Ovary (tissue), 9 donors: ENCODE measurements around the gene JAG2. TPM values are rescaled to one million over a fixed set of nuclear protein-coding genes. Genes with fewer than 3 reads are reported as not detected.

Source experiments
- DNase-seq, 5 donors: peaks; one replicate each; pipeline ENCODE4 v3.0.0-alpha.2; 2019 to 2020
- H3K27ac ChIP-seq, 2 donors: fragments of 200-600 bp; one replicate each; pipeline versions ENCODE4 v1.5.1 to v1.8.0; 2019 to 2022
- H3K27me3 ChIP-seq: fragments of 200-600 bp; one replicate; pipeline ENCODE4 v1.8.0; 2022
- H3K36me3 ChIP-seq: fragments of 200-600 bp; sonication (generic); one replicate; pipeline ENCODE4 v1.5.1; 2019
- H3K4me1 ChIP-seq: one replicate; pipeline ENCODE4 v1.8.1; 2013; ENCODE audit warnings: mild to moderate bottlenecking, moderate library complexity; ENCODE audit not compliant: insufficient read depth
- H3K4me3 ChIP-seq: fragments of 200-600 bp; sonication (generic); one replicate; pipeline ENCODE4 v1.5.1; 2017
- H3K9me3 ChIP-seq, 2 donors: fragments of 200-600 bp in 1 of 2; sonication (generic) in 1 of 2; one replicate each; pipeline versions ENCODE4 v1.5.1 to v1.8.1; 2013 to 2019; ENCODE audit warnings: mild to moderate bottlenecking in 1 of 2, moderate library complexity in 1 of 2
- EP300 ChIP-seq: sonication (generic); formaldehyde crosslinking; IDR thresholded peaks from one replicate; pipeline ENCODE4 v1.6.1; 2017; ENCODE audit warnings: antibody characterized with exemption
- POLR2A ChIP-seq: fragments of 450-650 bp; IDR thresholded peaks from one replicate; pipeline ENCODE4 v1.6.1; 2017; ENCODE audit warnings: antibody characterized with exemption, mild to moderate bottlenecking, moderate library complexity
- WGBS, 3 donors: extraction: QIAGEN DNeasy Blood & Tissue Kit in 1 of 3; methylation state at CpG; one replicate each; pipeline versions ENCODE4 v1.1.5 to v1.1.7; 2013 to 2017; 5-methylcytosine and 5-hydroxymethylcytosine counted together
- intact Hi-C, 4 donors: fragments of 100-400 bp; cut with DNase I; formaldehyde crosslinking; loops; one replicate each; pipeline versions ENCODE4 v1.11.0 to v1.15.1; 2022 to 2023
- polyA plus RNA-seq, 2 donors: library from polyadenylated mRNA; stranded (reverse); fragments of 200-250 nt in 1 of 2; fragments of 350-450 nt in 1 of 2; fragmentation: Illumina TruSeq in 1 of 2; extraction: RNeasy Lipid Tissue Mini Kit (QIAGEN cat#74804) in 1 of 2; gene quantifications; one replicate each; pipeline ENCODE4 v1.2.3, GENCODE V29; 2013 to 2014
- total RNA-seq, 7 donors: library from RNA; depleted of rRNA in 2 of 7; stranded (reverse); fragments of >200 nt in 2 of 7; fragmentation: NEBNext Ultra II Directional in 3 of 7; extraction: Animal tissue kit (Norgen Biotek cat#: 25700) in 3 of 7; gene quantifications; one replicate each; pipeline versions ENCODE4 v1.1.0 to v1.2.4, GENCODE V29; 2016 to 2023
- TF ChIP-seq, protein P1 (sequence below), 3 donors: fragments of 450-650 bp in 2 of 3; fragments of 200-600 bp in 1 of 3; IDR thresholded peaks; one replicate each; pipeline versions ENCODE4 v1.5.1 to v1.8.0; 2016 to 2022; ENCODE audit warnings: antibody characterized with exemption in 3 of 3, mild to moderate bottlenecking in 1 of 3
- donor health status: DM: no; HTN: no; CAD: no; lungs with moderate emphysema.
- donor health status: DM: no; HTN: no; CAD: no.
- donor health status: Bipolar disorder and iron deficiency.
- donor health status: DM: yes; HTN: yes; CAD: no.
- donor health status: DM: no; HTN: no; CAD: no.
- donor health status: DM: yes; HTN: yes; CAD: no.

The JAG2 gene
- total and polyA plus RNA-seq, 9 donors = 0.78 to 10.2 (median 6.5) TPM

DNA sequence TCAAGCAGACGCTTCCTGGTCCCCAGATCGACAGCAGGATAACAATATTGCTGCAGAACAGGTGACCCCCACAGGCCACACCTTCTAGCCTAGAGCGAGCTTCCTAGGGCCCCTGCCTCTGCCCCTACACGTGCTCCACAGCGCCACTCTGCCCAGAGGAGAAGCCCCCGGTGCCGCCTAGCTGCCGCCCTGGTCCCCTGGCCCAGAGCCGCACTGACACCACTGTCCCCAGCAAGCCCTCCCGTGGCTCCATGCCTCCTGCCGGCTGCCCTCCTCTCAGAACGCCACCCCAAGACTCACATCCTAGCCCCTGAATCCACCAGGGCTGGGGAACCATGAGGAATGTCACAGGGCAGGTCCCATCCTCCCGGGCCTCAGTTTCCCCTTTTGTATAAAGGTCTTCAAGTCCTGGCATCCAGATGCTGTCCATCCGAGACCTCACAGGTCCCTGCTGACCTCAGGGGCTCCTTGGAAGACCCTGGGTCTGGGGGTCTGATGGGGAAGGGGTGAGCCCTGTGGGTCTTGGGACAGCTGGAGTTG is 31.0 kb downstream of the JAG2 start:
- Histone ChIP-seq H3K27ac (no peak overlapping the region), H3K4me3 (no peak overlapping the region), H3K4me1 (no peaks in the 10 kb centered on the region), H3K27me3 (no peaks in the 10 kb centered on the region), H3K36me3 (no peaks in the 10 kb centered on the region), H3K9me3 (peaks cover 0 to 3% of the 10 kb centered on the region in 2 donors)
- intact Hi-C loops = no loop called here
- 78 to 81% (median 80%) methylated on average over 13 to 14 of the region's 14 CpGs for WGBS, 3 donors
- DNase-seq = no peak
- no peak for TF ChIP-seq EP300
- TF ChIP-seq POLR2A = no peak
- TF ChIP-seq, protein P1, sequence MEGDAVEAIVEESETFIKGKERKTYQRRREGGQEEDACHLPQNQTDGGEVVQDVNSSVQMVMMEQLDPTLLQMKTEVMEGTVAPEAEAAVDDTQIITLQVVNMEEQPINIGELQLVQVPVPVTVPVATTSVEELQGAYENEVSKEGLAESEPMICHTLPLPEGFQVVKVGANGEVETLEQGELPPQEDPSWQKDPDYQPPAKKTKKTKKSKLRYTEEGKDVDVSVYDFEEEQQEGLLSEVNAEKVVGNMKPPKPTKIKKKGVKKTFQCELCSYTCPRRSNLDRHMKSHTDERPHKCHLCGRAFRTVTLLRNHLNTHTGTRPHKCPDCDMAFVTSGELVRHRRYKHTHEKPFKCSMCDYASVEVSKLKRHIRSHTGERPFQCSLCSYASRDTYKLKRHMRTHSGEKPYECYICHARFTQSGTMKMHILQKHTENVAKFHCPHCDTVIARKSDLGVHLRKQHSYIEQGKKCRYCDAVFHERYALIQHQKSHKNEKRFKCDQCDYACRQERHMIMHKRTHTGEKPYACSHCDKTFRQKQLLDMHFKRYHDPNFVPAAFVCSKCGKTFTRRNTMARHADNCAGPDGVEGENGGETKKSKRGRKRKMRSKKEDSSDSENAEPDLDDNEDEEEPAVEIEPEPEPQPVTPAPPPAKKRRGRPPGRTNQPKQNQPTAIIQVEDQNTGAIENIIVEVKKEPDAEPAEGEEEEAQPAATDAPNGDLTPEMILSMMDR (IDR thresholded peaks at IDR 0.05) = no peak

DNA sequence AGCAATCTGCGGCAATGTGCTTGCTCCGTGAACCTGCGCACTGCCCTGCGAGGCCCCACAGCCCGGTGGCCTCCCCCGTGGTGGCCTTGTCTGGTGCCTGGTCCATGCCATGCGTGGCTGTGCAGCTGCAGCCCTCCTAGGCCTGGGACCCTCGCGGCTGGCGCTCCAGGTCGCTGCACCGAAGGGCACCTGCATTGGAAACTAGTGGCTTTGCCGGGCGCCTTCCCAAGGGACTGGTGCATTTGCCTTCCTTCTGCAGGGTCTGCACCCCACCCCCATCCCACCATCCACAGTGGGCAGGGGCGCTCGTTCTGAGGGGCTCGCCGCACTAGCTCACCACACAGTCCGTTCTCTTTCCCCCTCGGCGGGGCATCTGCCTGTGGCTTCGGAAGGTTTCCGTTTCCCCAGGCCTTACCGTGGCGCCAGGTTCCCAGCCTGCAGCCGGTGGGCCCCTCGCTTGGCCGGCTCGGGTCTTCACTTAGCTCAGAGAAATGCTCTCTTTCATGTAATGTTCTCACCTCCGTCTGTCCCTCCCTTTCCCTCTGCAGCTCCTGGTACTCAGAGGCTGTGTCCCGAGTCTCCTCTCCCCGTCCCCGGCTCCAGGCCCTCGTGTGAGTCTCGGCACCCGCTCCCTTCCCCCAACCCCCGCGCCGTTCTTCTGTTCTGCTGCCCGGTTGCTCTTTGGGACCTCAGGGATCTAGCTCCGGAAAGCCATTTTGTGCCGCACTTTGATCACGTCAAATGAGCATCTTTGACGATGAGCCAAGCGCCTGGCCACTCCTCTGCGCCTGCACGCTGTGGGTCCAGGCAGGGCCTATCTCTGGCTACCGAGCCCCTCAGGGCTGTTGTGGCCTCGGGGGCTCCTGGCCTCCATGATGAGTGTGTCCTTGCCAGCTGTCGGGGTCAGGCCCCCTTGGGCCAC is 31.9 kb downstream of the JAG2 start:
- 68 to 73% (median 73%) methylated on average over 50 of the region's 50 CpGs for WGBS, 3 donors

DNA sequence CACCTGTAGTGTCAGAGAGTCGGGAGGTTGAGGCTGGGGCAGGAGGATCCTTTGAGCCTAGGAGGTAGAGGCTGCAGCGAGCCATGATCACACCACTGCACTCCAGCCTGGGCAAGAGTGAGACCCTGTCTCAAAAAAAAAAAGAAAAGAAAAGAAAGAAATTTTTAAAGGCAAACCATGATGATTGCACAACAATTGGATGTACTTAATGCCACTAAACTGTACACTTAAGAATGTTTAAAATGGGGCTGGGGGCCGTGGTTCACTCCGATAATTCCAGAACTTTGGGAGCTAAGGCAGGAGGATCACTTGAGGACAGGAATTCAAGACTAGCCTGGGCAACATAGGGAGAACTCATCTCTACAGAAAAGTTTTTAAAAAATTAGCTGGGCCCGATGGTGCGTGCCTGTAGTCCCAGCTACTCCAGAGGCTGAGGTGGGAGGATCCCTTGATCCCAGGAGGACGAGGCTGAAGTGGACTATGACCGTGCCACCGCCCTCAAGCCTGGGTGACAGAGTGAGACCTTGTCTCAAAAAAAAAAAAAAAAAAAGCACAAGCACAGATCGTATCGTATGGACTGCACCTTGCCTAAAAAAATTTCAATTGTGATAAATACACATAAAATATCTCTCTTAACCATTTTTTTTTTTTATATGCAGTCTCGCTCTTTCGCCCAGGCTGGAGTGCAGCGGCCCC is 32.7 kb downstream of the JAG2 start:
- H3K4me1 ChIP-seq = no peaks in the 10 kb centered on the region
- 83 to 90% (median 87%) methylated on average over 14 of the region's 14 CpGs for WGBS, 3 donors
- no peak overlapping the region for H3K27ac ChIP-seq
- H3K27me3 ChIP-seq = no peaks in the 10 kb centered on the region
- TF ChIP-seq, protein P1 (IDR thresholded peaks at IDR 0.05) = no peak
- TF ChIP-seq POLR2A = no peak
- TF ChIP-seq EP300 = no peak
- no peaks in the 10 kb centered on the region for H3K36me3 ChIP-seq
- peaks cover 0 to 3% of the 10 kb centered on the region in 2 donors for H3K9me3 ChIP-seq
- DNase-seq = no peak
- intact Hi-C loops = no loop called here
- no peak overlapping the region for H3K4me3 ChIP-seq

More for the DNA sequence above, 31.9 kb downstream of the JAG2 start:
- intact Hi-C loops = no loop called here
- H3K4me1 ChIP-seq = no peaks in the 10 kb centered on the region
- peaks cover 0 to 3% of the 10 kb centered on the region in 2 donors for H3K9me3 ChIP-seq
- H3K4me3 ChIP-seq = no peak overlapping the region
- H3K36me3 ChIP-seq = no peaks in the 10 kb centered on the region
- H3K27ac ChIP-seq = no peak overlapping the region
- TF ChIP-seq EP300 (no peak), POLR2A (no peak)
- TF ChIP-seq, protein P1 (IDR thresholded peaks at IDR 0.05) = no peak
- H3K27me3 ChIP-seq = no peaks in the 10 kb centered on the region
- no peak for DNase-seq

DNA sequence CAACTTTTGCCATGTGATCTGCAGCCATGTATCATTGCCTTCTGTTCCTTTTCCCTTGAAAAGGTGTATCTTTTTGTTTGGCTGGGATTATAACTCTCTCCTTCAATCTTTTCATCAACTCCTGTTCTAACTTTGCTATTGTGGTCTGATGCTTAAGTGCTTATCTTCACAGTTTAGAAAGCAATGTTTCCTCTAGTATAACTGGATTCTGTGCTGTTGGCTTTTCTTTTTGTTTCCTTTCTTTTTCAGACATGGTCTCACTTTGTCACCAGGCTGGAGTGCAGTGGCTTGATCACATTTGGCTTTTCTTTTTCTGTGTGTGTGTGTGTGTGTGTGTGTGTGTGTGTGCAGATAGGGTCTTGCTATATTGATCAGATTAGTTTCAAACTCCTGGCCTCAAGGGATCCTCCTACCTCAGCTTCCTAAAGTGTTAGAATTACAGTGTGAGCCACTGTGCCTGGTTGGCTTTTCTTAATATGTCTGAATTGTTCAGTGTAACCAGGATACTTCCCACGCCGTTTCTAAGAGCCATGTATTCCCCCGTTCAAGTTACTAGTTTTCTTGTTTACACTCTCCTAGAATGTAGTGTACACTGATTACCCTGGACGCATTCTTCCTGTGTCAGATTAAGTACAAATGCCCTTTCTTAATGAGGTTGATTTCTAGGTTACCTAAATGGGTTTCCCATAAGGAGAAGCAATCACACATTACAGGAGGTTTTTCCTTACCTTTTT is 35.5 kb downstream of the JAG2 start:
- intact Hi-C loops = no loop called here
- WGBS, 3 donors = 52 to 66% (median 59%) methylated on average over 4 of the region's 4 CpGs
- H3K36me3 ChIP-seq = no peaks in the 10 kb centered on the region
- no peaks in the 10 kb centered on the region for H3K27me3 ChIP-seq
- no peak for DNase-seq
- no peak overlapping the region for H3K4me3 ChIP-seq
- no peaks in the 10 kb centered on the region for H3K9me3 ChIP-seq
- no peaks in the 10 kb centered on the region for H3K4me1 ChIP-seq
- H3K27ac ChIP-seq = no peak overlapping the region
- TF ChIP-seq, protein P1 (IDR thresholded peaks at IDR 0.05) = no peak
- TF ChIP-seq POLR2A (no peak), EP300 (no peak)
